Measurements from ENCODE around the gene TTC4. TPM values are rescaled to one million over a fixed set of nuclear protein-coding genes. Genes with fewer than 3 reads are reported as not detected.

The TTC4 gene
- total and polyA plus RNA-seq, 2 experiments from 2014 or later = 25.1 to 33.6 TPM

GRCh38 chr1:54723985-54724384, 8.3 kb downstream of the TTC4 start:
- H3K36me3 ChIP-seq (ENCODE audit: insufficient read depth) = peaks cover 46% of the 10 kb centered on the region
- no peak overlapping the region for H3K27ac ChIP-seq (ENCODE audit: low read depth)
- DNase-seq (ENCODE audit: low spot score) = no peak
- H3K9me2 ChIP-seq (ENCODE audit: insufficient read depth) = no peaks in the 10 kb centered on the region
- Mint-ChIP-seq H3K27me3 (ENCODE audit: insufficient read depth, low read depth, poor library complexity) (peaks cover 4% of the 10 kb centered on the region), H3K4me1 (no peaks in the 10 kb centered on the region), H3K9me3 (peaks cover 5% of the 10 kb centered on the region; the same call in 2 of the 3 replicates), H3K4me3 (no peak overlapping the region), H3K36me3 (ENCODE audit: low read depth) (peaks cover 74% of the 10 kb centered on the region), H3K27ac (no peak overlapping the region)
- no peak overlapping the region for H2AFZ ChIP-seq
- H3K4me2 ChIP-seq = no peak overlapping the region
- no peaks in the 10 kb centered on the region for H3K27me3 ChIP-seq (ENCODE audit: insufficient read depth)
- TF ChIP-seq POLR2AphosphoS5 (IDR thresholded peaks at IDR 0.05; ENCODE audit: low read depth) (no peak), CREB1 (CRISPR knock-in tag; IDR thresholded peaks at IDR 0.05; ENCODE audit: low read depth) (no peak), EZH2phosphoT487 (IDR thresholded peaks at IDR 0.05; ENCODE audit: unreplicated experiment) (no peak), ZNF114 (CRISPR knock-in tag; IDR thresholded peaks at IDR 0.05) (no peak), ZNF462 (CRISPR knock-in tag; IDR thresholded peaks at IDR 0.05) (no peak), ETS1 (IDR thresholded peaks at IDR 0.05) (no peak), EZH2 (IDR thresholded peaks at IDR 0.05; ENCODE audit: low read depth, unreplicated experiment) (no peak), JUNB (IDR thresholded peaks at IDR 0.05; ENCODE audit: unreplicated experiment) (no peak), STAT1 (IDR thresholded peaks at IDR 0.05; ENCODE audit: unreplicated experiment) (no peak), REST (IDR thresholded peaks at IDR 0.05; ENCODE audit: unreplicated experiment) (no peak), NANOG (IDR thresholded peaks at IDR 0.05; ENCODE audit: borderline replicate concordance) (no peak), CTCF (conservative IDR thresholded peaks at IDR 0.05; ENCODE audit: low read depth in 2 of 2) (no peak), ZNF331 (CRISPR knock-in tag; IDR thresholded peaks at IDR 0.05; ENCODE audit: low read depth) (no peak)
- H3K4me3 ChIP-seq = no peak overlapping the region
- no peaks in the 10 kb centered on the region for H3F3A ChIP-seq (replicated peaks; ENCODE audit: low read depth)
- H4K20me1 ChIP-seq (replicated peaks; ENCODE audit: insufficient read depth) = no peaks in the 10 kb centered on the region
- no peak for ATAC-seq
- no peaks in the 10 kb centered on the region for H3K79me2 ChIP-seq (replicated peaks; ENCODE audit: insufficient read depth)
- no peaks in the 10 kb centered on the region for H3K4me1 ChIP-seq (ENCODE audit: insufficient read depth)

Data from GM23338 (cell line).